Measurements from ENCODE around the gene GPR108. TPM values are rescaled to one million over a fixed set of nuclear protein-coding genes. Genes with fewer than 3 reads are reported as not detected.

The GPR108 gene
- total and polyA plus RNA-seq, 2 of the 13 experiments (the other 11 are each of a cell fraction or from before 2014, with no cell fraction given): 36.4 to 63.0 TPM

GRCh38 chr19:6736917-6737283 lies 480 bp downstream of the GPR108 start:
- Histone ChIP-seq H3K36me3 (replicated peaks in 1 of 2; ENCODE audit: control insufficient read depth in 1 of 2, insufficient read depth in 2 of 2, low read length in 2 of 2) (peaks cover 0 to 2% of the 10 kb centered on the region in 2 experiments; a peak in 2 of 5 replicates), H3K4me2 (ENCODE audit: low read depth, low read length) (peak overlapping the region; percentile 87), H3K9ac (ENCODE audit: insufficient read depth, low read depth, low read length) (peak overlapping the region; percentile 90), H3K4me3 (replicated peaks in 1 of 3; ENCODE audit: insufficient read depth in 1 of 3, low read depth in 2 of 3, low read length in 3 of 3) (peak overlapping the region; percentile 81 to 90 (median 87)), H3K79me2 (ENCODE audit: insufficient read depth, low read length) (peaks cover 30% of the 10 kb centered on the region), H3K27ac (ENCODE audit: extremely low read length, insufficient read depth, low read length) (peak overlapping the region; percentile 89), H4K20me1 (ENCODE audit: insufficient read depth, low read length) (peaks cover 9% of the 10 kb centered on the region), H3K27me3 (ENCODE audit: control insufficient read depth in 1 of 2, insufficient read depth in 2 of 2, low read length in 2 of 2) (no peaks in the 10 kb centered on the region; a peak in 1 of 5 replicates), H3K4me1 (ENCODE audit: insufficient read depth, low read length) (peaks cover 51% of the 10 kb centered on the region), H3K9me3 (ENCODE audit: low read length) (no peaks in the 10 kb centered on the region), H2AFZ (ENCODE audit: low read length) (no peak overlapping the region)
- ATAC-seq (peak; percentile 0; the same call in 2 of the 3 replicates), DNase-seq (ENCODE audit: low spot score) (no peak), FAIRE-seq (no peak)
- BruUV-seq (replicated peaks): TSS peak; percentile 68
- CTCF ChIA-PET (ENCODE audit: low intra/inter-chr PET ratio, low total read pairs): interaction anchor here (3.1 to 3.4 kb wide), 3 partner anchors 16 to 126 kb away, joined by 17 to 31 read pairs (median 25); no protein-coding TSS in a partner anchor
- WGBS (ENCODE audit: low lambda C conversion rate): no CpG with 5 or more reads among the region's 16 CpGs
- POLR2A ChIA-PET: interaction anchor here (0.8 to 5.4 kb wide), 11 partner anchors 8 to 46 kb away, joined by 3 to 278 read pairs (median 5); partner anchors contain the start of gene C3
- intact Hi-C loops (cut with micrococcal nuclease; ENCODE audit: unreplicated experiment): loop anchor here (2.0 to 10.0 kb wide), 2 partner anchors 16 to 1138 kb away; partner anchors contain the start of genes C3 and PRR36
- in situ Hi-C loops (cut with HindIII; ENCODE audit: extremely low pct_ligation_motif_present, low pct_unique_long_range_greater_than_20kb): loop anchor here (5.0 kb wide), 1 partner anchor 125 kb away; no protein-coding TSS in a partner anchor
- TF ChIP-seq, protein P1, sequence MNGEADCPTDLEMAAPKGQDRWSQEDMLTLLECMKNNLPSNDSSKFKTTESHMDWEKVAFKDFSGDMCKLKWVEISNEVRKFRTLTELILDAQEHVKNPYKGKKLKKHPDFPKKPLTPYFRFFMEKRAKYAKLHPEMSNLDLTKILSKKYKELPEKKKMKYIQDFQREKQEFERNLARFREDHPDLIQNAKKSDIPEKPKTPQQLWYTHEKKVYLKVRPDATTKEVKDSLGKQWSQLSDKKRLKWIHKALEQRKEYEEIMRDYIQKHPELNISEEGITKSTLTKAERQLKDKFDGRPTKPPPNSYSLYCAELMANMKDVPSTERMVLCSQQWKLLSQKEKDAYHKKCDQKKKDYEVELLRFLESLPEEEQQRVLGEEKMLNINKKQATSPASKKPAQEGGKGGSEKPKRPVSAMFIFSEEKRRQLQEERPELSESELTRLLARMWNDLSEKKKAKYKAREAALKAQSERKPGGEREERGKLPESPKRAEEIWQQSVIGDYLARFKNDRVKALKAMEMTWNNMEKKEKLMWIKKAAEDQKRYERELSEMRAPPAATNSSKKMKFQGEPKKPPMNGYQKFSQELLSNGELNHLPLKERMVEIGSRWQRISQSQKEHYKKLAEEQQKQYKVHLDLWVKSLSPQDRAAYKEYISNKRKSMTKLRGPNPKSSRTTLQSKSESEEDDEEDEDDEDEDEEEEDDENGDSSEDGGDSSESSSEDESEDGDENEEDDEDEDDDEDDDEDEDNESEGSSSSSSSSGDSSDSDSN (CRISPR knock-in tag; IDR thresholded peaks at IDR 0.05): peak; percentile 43; the same call in 1 of the 2 replicates
- TF ChIP-seq SOX6 (IDR thresholded peaks at IDR 0.05) (no peak), SOX6 (CRISPR knock-in tag; IDR thresholded peaks at IDR 0.05) (peak; percentile 21; the same call in 1 of the 2 replicates), ZNF563 (CRISPR knock-in tag; IDR thresholded peaks at IDR 0.05) (0 out of 2 replicates have a peak, but pooled peaks have one; percentile 14), ZNF629 (CRISPR knock-in tag; conservative IDR thresholded peaks at IDR 0.05) (no peak), ZNF34 (CRISPR knock-in tag; IDR thresholded peaks at IDR 0.05; ENCODE audit: borderline replicate concordance) (0 out of 2 replicates have a peak, but pooled peaks have one; percentile 57), NR2F2 (IDR thresholded peaks at IDR 0.05; ENCODE audit: borderline replicate concordance, low read depth) (no peak), ZNF263 (CRISPR knock-in tag; IDR thresholded peaks at IDR 0.05) (no peak), ZNF552 (CRISPR knock-in tag; IDR thresholded peaks at IDR 0.05; ENCODE audit: borderline replicate concordance) (no peak), ZNF446 (CRISPR knock-in tag; IDR thresholded peaks at IDR 0.05) (peak; percentile 35; the same call in 1 of the 2 replicates), THYN1 (CRISPR knock-in tag; IDR thresholded peaks at IDR 0.05; ENCODE audit: borderline replicate concordance, low read depth) (no peak), HNRNPLL (IDR thresholded peaks at IDR 0.05; ENCODE audit: low read depth, low read length, poor library complexity, severe bottlenecking) (no peak), ESRRA (CRISPR knock-in tag; IDR thresholded peaks at IDR 0.05; ENCODE audit: low read depth) (0 out of 2 replicates have a peak, but pooled peaks have one; percentile 34), XRCC5 (optimal IDR thresholded peaks at IDR 0.05; ENCODE audit: low read length) (peak; percentile 17), ZSCAN9 (CRISPR knock-in tag; IDR thresholded peaks at IDR 0.05; ENCODE audit: borderline replicate concordance) (0 out of 2 replicates have a peak, but pooled peaks have one; percentile 5), ASH2L (IDR thresholded peaks at IDR 0.05; ENCODE audit: insufficient read length, low read depth, low read length) (peak; percentile 19), KDM5A (IDR thresholded peaks at IDR 0.05; ENCODE audit: borderline replicate concordance, low read length) (peak; percentile 72; the same call in 1 of the 2 replicates), SMAD9 (CRISPR knock-in tag; IDR thresholded peaks at IDR 0.05) (no peak), ZNF350 (CRISPR knock-in tag; IDR thresholded peaks at IDR 0.05; ENCODE audit: borderline replicate concordance, low read depth) (peak; percentile 40; the same call in 1 of the 2 replicates), CBX5 (CRISPR knock-in tag; IDR thresholded peaks at IDR 0.05; ENCODE audit: borderline replicate concordance) (no peak), SIX4 (CRISPR knock-in tag; IDR thresholded peaks at IDR 0.05) (no peak)
- TF ChIP-seq, protein P2, sequence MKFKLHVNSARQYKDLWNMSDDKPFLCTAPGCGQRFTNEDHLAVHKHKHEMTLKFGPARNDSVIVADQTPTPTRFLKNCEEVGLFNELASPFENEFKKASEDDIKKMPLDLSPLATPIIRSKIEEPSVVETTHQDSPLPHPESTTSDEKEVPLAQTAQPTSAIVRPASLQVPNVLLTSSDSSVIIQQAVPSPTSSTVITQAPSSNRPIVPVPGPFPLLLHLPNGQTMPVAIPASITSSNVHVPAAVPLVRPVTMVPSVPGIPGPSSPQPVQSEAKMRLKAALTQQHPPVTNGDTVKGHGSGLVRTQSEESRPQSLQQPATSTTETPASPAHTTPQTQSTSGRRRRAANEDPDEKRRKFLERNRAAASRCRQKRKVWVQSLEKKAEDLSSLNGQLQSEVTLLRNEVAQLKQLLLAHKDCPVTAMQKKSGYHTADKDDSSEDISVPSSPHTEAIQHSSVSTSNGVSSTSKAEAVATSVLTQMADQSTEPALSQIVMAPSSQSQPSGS (CRISPR knock-in tag; IDR thresholded peaks at IDR 0.05): no peak
